ENCODE measurements around the gene FOXC1.

- TF ChIP-seq CTCF (IDR thresholded peaks at IDR 0.05; ENCODE audit: low read depth, low read length) (no peak), MAX (IDR thresholded peaks at IDR 0.05; ENCODE audit: low read depth, low read length) (no peak), POLR2A (IDR thresholded peaks at IDR 0.05; ENCODE audit: extremely low read depth, insufficient read length) (no peak), MYC (IDR thresholded peaks at IDR 0.05; ENCODE audit: low read depth, low read length) (no peak)
These were observed 22.2 kb upstream of the FOXC1 start for GRCh38 chr6:1587546-1587945.

All from NB4 (cell line).